HG02610 (cell line): ENCODE measurements around the gene USH1G.
"Not testable (repeated sequence)": the region's sequence is repeated elsewhere in the genome, so short reads cannot be mapped to it uniquely, and the experiment has no call there.

Experiments used
- ATAC-seq: cut with Tn5 transposase; IDR thresholded peaks from one replicate; pipeline ENCODE4 v1.9.1; 2021; ENCODE audit warnings: mild to moderate bottlenecking, moderate library complexity; ENCODE audit not compliant: unreplicated experiment

USH1G gene

DNA sequence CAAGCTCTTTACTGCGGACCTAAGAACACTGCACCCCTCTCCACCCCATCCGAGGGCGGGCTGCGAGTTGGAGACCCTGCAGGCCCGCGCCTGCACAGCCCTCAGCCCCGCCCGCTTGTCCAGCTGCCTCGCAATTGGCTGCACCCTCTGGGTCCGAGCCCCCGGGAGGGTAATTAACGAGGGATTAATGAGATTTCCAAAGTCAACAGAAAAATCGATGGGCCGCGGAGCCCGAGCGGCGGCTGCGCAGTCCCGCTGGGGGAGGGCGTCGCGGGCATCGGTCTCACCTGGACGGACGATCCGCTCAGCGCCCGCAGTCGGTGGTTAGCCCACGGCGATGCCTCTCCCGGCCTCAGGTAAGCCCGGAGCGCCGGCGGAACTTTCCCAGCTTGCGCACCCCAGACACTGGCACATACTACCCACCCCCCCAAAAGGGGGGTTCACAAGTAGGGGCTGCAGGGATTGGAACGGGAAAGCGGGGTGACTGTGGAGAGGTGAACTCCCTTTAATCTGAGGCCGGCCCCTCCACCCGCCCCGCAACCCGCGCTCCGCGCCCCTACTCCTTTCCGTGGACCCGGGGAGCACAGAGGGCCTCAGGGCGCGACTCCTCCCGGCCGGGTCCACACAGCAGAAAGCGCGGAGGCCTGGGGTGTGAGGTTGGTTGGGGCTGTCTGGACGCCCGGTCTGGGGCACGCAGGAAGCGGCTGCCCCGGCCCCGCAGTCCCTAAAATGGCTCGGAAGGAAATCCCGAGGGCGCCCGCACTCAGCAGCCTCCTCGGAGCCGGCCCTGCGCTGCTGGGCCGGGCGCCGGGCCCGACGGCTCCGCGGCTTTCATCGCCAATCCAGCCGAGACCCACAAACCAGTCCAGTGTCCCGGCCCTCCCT is 12.8 kb upstream of the USH1G start, which contains the start of gene OTOP3:
Gene OTOP3, plus strand, starts transcription at position 314 of the 885 bp plus-strand sequence. Its CDS starts 24 bp downstream, at position 338.
- ATAC-seq: no peak

DNA sequence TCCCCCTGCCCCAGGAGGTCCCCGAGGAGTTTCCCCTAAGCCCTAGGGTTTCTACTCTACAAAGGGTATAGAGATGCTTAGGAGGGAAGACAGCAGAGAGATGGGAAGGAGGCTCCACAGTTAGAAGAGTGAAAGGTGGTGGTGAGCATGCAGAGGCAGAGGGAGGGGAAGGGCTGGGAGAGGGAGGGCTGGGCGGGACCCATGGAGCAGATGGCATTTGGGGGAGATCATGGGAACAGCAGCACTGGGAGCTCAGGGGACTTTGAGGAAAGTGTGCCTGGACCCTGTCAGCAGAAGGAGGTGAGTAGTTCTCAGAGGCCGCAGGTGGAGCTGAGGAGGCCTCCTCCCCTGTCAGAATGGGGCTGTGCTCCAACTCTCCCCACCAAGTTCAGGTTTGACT is 12.0 kb upstream of the USH1G start:
- ATAC-seq: no peak

DNA sequence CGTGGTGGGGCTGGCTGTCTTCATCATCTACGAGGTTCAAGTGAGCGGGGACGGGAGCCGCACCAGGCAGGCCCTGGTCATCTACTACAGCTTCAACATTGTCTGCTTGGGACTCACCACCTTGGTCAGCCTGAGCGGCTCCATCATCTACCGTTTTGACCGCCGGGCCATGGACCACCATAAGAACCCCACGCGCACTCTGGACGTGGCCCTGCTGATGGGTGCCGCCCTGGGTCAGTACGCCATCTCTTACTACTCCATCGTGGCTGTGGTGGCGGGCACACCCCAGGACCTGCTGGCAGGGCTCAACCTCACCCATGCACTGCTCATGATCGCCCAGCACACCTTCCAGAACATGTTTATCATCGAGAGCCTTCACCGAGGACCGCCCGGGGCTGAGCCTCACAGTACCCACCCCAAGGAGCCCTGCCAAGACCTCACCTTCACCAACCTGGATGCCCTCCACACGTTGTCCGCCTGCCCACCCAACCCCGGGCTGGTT is 7.5 kb upstream of the USH1G start:
- no peak for ATAC-seq

DNA sequence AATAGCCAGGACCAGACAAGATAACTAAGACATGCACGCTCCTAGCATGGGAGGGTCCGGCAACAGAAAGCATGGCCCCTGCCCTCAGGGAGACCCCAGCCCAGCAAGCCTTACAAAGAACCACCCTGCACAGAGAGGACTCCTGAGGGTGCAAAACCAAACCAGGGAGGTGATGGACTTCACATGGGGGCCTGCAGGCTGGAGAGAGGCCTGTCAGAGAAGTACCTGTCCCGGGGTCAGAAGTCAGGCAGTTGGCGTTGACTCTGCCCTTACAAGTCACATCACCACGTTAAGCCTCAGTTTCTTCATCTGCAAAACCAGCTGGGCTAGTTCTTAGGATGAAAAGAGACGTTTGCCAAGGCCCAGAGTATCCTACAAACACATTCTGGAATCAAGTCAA is 5.7 kb upstream of the USH1G start:
- no peak for ATAC-seq

DNA sequence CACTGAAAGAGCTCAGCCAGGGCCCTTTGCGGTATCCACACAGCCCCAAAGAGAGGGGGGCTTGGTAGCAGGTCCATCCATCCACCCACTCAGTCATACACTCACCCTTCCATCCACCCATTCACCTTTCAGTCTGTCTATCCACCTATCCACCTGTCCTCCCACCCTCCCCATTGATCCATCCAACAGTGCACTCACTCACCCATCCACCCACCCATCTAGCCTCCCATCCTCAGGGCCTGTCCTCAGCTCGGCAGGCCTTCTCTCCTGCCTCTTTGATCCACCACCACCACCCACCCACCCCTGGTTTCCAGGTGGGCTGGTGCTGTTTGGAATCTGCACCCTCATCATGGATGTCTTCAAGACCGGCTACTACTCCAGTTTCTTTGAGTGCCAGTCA is 2.2 kb upstream of the USH1G start:
- no peak for ATAC-seq

DNA sequence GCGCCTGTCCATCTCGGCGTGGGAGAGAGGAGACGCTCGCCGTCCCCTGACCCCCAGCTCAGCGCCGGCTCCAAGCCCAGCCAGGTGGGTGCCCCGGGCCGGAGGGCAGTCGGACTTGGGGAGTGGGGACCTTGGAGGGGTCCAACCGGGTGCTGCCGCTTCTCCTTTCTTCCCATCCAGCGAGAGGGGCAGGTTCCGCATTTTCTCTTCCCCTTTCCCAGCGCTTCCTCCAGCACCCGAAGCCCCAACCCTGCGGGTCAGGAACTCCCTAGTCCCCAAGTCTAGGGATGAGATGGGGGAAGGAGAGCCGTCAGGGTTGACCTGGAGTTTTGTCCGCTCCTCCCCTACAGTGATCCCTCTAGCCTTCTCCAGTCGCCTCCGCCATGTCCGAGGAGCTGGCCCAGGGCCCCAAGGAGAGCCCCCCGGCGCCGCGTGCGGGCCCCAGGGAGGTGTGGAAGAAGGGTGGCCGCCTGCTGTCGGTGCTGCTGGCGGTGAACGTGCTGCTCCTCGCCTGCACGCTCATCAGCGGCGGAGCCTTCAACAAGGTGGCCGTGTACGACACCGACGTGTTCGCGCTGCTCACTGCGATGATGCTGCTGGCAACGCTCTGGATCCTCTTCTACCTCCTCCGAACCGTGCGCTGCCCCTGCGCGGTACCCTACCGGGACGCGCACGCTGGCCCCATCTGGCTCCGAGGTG is 1.3 kb upstream of the USH1G start, which contains the start of gene OTOP2:
Gene OTOP2, plus strand, starts transcription at position 24 of the 699 bp plus-strand sequence. Its CDS starts 360 bp downstream, at position 384.
- no peak for ATAC-seq

DNA sequence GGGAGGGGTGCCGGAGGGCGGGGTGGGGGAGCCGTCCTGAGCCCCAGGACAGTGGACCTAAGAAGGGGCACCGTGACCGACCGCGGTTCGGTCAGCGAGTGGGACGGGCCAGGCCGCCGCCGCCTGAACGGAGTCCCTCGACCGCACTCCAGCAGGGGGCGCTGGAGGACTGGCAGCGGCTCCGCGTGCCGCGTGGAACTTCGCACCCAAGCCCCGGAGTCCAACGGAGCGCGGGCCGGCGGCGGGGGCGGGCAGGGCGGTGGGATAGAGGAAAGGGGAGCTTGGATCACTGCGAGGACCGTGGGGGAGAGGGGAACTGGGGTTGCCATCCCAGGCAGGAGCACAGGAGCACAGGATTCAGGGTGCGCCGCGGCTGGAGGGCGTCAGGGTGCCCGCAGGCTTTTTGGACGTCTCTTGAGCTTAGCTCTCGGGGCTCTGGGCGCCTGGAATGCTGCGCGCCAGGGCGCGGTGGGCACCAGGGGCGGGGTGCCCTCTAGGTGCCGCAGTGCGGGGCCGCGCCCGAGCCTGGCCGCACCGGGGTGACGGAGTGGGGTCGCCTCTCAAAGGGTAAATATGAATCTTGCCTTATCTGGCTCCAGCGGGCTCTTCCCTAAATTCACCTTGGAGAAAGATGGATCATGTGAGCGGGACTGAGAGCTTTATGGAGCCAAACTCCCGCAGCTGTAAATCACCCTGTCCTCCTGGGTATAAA is 639 bp upstream of the USH1G start:
- ATAC-seq: no peak

DNA sequence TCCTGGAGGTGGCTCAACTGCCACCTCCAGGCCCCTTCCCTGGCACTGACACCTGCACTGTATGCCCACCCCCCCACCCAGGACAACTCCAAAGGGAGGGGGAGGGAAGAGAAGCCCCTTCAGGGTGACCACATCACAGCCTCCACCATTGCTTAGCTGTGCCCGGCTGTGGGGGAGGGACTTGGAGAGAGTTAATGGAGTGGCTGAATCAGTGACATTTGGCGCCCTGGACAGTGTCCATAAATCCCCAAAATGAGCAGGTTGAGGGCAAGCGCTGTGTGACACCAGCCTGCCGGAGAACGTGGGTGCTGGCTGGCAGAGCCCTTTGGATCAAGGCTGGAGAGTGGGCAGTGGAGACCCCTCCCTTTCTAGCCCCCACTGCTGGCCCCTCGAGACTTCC is 883 bp downstream of the USH1G start:
- ATAC-seq: no peak

DNA sequence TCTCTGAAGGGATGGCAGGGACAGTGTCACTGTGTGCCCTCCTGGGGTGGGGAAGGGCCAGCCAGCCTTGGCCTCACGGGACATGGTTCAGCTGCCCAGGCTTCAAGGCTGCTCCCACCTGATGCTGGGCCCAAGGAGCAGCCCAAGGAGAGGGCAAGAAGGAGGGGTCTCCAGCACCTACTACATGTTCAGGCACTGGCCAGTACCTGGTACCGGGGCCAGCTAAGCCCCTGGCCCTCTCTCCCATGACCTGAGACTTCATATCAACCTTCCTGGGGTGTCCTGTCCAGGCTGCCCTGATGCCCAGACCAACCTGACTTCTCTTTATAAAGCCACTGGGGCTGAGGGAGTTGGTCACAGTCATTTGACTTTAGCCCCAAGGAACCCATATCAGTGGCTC is 1.3 kb downstream of the USH1G start:
- no peak for ATAC-seq

DNA sequence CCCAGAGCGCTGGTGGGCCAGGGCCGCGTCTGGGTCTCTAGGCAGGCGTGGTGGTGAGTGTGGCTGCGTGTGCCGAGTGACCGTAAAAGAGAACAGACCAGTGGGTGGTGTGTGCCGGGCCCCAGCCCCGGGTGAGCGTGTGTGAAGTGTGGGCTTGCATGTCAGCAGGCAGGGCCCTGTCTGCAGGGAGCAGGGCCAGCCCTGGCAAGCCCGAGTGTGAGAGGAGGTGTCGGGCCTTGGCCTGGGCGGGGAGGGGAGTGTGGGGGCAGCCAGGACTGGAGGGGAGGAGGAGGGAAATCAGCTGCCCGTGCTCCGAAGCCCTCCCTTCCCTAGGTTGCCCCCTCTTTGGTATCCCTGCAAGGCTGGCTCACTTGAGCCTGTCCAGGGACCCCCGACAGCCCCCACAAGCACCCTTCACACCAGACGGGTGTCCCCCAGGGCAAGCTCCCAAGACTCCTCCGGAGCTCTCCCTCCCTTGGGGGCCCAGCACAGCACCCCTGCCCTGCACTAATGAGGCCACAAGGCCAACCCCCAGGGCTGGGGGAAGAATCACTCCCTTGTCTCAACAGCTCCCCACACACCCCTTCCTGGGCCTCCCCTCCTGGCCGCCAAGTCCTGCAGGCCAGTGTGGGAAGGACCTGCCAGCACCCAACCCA is 1.9 kb downstream of the USH1G start:
- ATAC-seq: no peak

DNA sequence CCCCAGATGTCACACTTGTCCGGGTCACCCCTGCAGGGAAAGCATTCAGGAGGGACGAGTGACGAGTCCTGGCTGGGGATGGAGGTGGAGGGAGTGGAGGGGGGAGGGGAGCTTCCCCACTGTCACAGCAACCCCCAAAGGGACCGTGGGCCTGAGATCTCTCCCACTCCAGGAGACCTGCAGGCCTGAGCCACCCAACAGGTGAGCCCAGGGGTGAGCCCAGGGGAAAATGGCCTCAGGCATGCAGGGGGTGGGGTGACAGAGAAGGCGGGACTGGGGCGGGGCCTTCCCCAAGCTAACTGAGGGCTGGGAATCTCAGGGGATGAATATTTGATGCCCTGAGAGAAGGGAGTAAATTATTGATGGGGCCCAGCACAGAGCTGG is 2.4 kb downstream of the USH1G start:
- no peak for ATAC-seq

DNA sequence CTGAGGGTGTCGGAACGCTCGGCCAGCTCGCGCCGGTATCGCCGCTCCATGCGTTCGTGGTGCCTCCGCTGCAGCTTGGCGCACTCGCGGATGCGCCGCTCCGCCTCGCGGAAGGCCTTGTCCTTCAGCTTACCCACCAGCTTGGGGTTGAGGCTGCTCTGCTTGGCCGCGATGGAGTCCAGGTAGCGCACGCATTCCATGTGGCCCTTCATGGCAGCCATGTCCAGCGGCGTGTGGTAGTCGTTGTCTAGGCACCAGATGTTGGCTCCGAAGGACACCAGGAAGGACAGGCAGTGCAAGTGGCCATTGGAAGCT is 2.8 kb downstream of the USH1G start:
- ATAC-seq: no peak

DNA sequence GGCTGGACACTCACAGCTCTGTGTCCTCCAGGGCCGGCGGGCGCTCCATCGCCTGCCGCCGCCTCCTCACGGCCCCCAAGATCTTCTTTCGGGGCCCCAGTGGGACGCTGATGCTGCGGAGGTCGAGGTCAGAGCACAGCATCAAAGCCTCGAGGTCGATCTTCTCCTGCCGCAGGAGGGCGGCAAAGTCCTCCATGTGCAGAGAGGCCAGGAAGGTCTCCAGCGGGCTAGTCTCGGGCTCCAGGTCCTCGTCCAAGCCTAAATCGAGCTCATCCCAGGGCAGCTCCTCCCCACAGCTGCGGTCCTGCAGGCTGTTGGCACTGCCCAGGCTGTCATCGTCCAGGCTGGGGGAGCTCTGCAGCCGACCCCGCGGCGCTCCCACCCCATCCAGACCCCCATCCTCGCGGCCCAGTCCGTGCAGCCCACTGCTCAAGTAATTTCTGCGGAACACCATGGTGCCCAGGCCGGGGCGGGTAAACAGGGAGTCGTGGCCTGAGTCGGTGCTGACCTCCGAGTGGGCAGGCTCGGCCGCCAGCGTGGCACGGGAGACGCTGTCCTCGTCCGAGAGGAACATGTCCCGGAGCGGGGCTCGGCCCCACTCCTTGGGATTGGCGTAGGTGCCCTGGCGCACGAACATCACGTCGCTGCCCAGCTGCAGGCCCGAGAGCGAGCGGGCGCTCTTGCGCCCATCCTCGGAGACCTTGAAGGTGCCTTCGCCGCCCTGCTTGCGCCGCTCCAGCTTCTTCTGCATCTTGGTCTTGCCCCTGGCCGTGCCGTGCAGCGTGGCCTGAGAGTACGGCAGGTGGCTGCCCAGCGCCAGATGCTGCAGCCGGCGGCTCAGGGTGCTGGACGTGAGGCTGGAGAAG is 3.4 kb downstream of the USH1G start:
- ATAC-seq: no peak

DNA sequence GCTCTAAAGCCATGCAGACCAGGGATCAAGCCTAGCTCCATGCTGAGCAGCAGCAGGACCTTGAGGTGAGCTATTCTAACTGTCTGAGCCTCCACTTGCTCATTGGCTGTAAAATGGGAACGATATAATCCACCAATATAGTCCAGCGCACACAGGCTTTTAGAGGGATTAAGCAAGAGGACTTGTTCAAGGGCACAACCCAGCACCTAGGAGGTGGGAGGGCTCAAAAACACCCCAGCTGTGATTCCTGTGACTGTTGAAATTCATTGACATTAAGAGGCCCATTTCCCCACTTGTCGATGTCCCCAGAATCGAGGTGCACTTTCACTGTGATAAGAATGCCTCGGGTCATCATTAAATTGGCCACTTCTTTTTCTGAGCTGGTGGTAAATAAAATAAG is 4.1 kb downstream of the USH1G start:
- ATAC-seq: no peak

DNA sequence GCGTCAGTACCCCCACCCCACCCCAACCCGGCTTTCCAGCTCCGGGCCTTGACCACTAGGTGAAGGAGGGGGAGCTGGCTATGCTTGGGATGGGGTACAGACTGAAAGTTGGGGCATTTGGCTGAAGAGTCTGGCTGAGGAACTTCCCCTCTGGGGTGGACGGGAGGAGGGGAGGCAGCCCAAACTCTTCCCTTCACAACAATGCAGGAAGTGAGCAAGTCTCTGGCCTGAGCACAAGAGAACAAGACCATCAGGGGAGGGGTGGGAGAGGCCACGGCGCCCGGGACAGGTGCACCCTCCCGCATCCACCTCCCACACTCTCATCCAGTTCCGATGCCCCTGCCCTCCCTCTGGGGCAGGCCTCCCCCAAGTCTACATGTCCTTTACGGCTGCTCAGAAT is 5.6 kb downstream of the USH1G start:
- no peak for ATAC-seq

DNA sequence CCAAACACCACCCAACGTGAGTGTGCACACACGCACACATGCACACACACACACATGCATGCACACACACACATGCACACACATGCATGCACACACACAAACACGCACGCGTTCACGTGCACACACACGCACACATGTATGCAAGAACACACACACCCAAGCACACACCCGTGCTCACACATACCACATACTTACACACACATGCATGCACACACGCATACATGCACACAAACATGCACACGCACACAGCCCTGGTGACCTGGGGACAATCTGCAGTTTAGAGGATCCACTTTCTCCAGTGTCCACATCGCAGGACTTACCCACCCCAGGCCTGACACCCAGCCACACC is 6.2 kb downstream of the USH1G start:
- no peak for ATAC-seq

DNA sequence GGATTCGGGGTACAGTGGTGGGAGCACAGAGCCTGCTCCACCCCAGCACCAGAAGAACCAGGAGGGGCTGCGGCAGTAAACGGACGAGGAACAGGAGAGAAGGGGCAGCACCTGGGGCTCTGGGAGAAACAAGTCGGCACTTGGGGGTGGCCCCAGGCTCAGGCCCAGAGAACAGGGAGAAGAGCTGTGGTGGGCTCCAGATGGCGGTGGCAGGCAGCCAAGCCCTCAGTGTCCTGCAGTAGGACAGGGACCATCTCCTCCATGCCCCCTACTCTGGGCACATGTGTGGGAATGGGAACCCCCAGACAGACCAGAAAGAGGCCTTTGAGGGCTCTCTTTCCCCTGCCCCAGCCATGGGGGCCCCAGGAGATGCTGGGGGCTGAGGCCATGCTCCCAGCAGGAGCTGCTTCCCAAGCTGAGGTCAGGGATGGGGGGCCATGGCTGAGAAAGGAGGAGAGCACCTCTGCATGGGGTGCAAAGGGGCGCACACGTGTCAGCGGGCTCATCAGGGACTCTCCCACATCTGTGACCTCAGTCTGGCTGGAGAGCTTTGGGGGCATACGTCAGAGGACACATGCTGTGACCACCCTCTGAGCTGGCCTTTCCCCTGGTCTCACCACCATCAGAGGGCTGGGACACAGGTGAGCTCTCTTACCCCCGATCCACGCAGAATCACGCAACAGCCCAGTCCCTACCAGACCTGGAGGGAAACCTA is 6.8 kb downstream of the USH1G start:
- no peak for ATAC-seq

DNA sequence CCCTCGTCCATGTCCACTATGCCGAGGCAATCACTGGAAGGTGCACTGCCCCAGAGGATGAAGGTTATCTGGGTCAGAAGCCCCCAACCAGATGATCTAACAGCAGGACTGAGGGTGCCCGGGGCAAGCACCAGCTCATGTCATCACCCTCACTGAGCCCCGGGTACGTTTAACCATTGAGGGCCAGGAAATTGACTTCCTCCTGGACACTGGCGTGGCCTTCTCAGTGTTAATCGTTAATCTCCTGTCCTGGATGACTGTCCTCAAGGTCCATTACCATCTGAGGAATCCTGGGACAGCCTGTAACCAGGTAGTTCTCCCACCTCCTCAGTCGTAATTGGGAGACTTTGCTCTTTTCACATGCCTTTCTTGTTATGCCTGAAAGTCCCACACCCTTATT is 11.6 kb downstream of the USH1G start:
- not testable (repeated sequence) for ATAC-seq

DNA sequence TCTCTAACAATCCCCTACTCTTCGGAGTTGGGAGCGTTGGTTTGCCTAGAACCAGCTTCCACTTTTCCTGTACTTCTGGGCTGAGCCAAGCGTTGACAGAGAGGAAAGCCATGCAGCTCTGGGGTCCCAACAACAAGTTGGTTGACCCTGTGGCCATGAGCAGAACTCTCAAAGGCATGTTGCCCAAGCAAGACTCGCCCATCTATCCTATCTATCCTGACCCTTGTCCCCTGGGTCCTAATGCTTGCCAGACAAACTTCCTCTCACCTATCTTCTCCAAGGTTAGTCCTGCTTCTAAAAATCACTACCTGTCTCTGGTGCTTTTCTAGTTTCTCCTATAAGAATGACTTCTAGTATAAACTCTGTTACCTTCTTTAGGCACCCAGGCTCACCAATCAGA is 14.0 kb downstream of the USH1G start:
- not testable (repeated sequence) for ATAC-seq

DNA sequence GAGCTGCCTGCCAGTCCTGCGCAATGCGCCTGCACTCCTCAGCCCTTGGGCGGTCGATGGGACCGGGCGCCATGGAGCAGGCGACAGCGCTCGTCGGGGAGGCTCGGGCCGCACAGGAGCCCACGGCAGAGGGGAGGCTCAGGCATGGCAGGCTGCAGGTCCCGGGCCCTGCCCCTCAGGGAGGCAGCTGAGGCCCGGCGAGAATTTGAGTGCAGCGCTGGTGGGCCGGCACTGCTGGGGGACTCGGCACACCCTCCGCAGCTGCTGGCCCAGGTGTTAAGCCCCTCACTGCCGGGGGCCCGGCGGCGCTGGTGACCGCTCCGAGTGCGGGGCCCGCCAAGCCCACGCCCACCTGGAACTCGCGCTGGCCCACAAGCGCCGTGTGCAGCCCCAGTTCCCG is 16.0 kb downstream of the USH1G start:
- no peak for ATAC-seq
